NB4 (cell line): ENCODE results near the gene ACSM6.

ENCODE experiments used
- DNase-seq: peaks from one replicate; pipeline ENCODE4 v3.0.0; 2010; ENCODE audit warnings: low read depth
- H3K4me3 ChIP-seq: one replicate; pipeline ENCODE4 v1.5.1; 2011; ENCODE audit warnings: mild to moderate bottlenecking, low read depth, low read length, moderate library complexity
- CTCF ChIP-seq: IDR thresholded peaks from one replicate; pipeline ENCODE4 v1.5.1; 2012; ENCODE audit warnings: low read depth, low read length
- MAX ChIP-seq: IDR thresholded peaks from 2 replicates; pipeline ENCODE4 v1.6.1; 2011; ENCODE audit warnings: low read depth, low read length
- MYC ChIP-seq: IDR thresholded peaks from 2 replicates; pipeline ENCODE4 v1.6.1; 2011; ENCODE audit warnings: low read depth, low read length
- POLR2A ChIP-seq: IDR thresholded peaks from 2 replicates; pipeline ENCODE4 v1.6.1; 2011; ENCODE audit warnings: mild to moderate bottlenecking; ENCODE audit not compliant: insufficient read length; ENCODE audit errors: extremely low read depth

The ACSM6 gene

GRCh38 chr10:95260909-95261552 lies 67.0 kb downstream of the ACSM6 start:
- no peak overlapping the region for H3K4me3 ChIP-seq
- DNase-seq: no peak

GRCh38 chr10:95261926-95262325 lies 67.9 kb downstream of the ACSM6 start:
- H3K4me3 ChIP-seq: no peak overlapping the region
- no peak for DNase-seq
- TF ChIP-seq CTCF: no peak
- TF ChIP-seq MAX: no peak
- no peak for TF ChIP-seq MYC
- TF ChIP-seq POLR2A: no peak

More at GRCh38 chr10:95260909-95261552, 67.0 kb downstream of the ACSM6 start:
- TF ChIP-seq MAX: no peak
- TF ChIP-seq MYC: no peak
- TF ChIP-seq CTCF: no peak
- TF ChIP-seq POLR2A: no peak

GRCh38 chr10:95262763-95263518 lies 68.9 kb downstream of the ACSM6 start:
- no peak overlapping the region for H3K4me3 ChIP-seq
- DNase-seq: no peak

GRCh38 chr10:95263864-95264226 lies 69.8 kb downstream of the ACSM6 start:
- no peak overlapping the region for H3K4me3 ChIP-seq
- DNase-seq: no peak
- TF ChIP-seq CTCF (no peak), POLR2A (no peak), MAX (no peak), MYC (no peak)

More at GRCh38 chr10:95262763-95263518, 68.9 kb downstream of the ACSM6 start:
- TF ChIP-seq MYC (no peak), POLR2A (no peak), MAX (no peak), CTCF (no peak)

GRCh38 chr10:95264227-95265051 lies 70.4 kb downstream of the ACSM6 start:
- H3K4me3 ChIP-seq: no peak overlapping the region
- TF ChIP-seq MYC (no peak), POLR2A (no peak), MAX (no peak), CTCF (no peak)
- no peak for DNase-seq
